H1 (cell line): ENCODE results near the gene GLRB. TPM values are rescaled to one million over a fixed set of nuclear protein-coding genes. Genes with fewer than 3 reads are reported as not detected.

Source experiments
- CTCF ChIA-PET: fragments of 300-600 bp; sonication (Branson Sonifier 250); formaldehyde crosslinking; loops from one replicate; lab custom pipeline; 2021; ENCODE audit not compliant: partially characterized antibody; lab: Charles Lee
- POLR2A ChIA-PET: fragments of 300-600 bp; sonication (Branson Sonifier 250); formaldehyde crosslinking; loops from one replicate; lab custom pipeline; 2021; ENCODE audit warnings: inconsistent platforms; ENCODE audit not compliant: partially characterized antibody; lab: Charles Lee
- DNase-seq, 2 experiments: peaks; one replicate each; pipeline versions ENCODE4 v3.0.0 to v3.0.0-alpha.2; 2010 to 2022; ENCODE audit warnings: low spot score in 2 of 2, low read depth in 1 of 2, mixed read lengths in 1 of 2
- FAIRE-seq: peaks from 2 replicates; lab custom pipeline; 2011; peaks lifted over from hg19 to GRCh38; lab: Jason Lieb, UNC
- H2AFZ ChIP-seq: 2 replicates; pipeline ENCODE4 v1.8.1; 2012; ENCODE audit warnings: low read length, inconsistent platforms
- H2AK5ac ChIP-seq: 2 replicates; pipeline ENCODE4 v1.6.1; 2013; ENCODE audit warnings: low read depth, low read length
- H2BK120ac ChIP-seq: replicated peaks from 2 replicates; pipeline ENCODE3; 2013; ENCODE audit warnings: low read depth, low read length, inconsistent platforms
- H2BK12ac ChIP-seq: 2 replicates; pipeline ENCODE4 v1.6.1; 2013; ENCODE audit warnings: low read depth, low read length
- H2BK15ac ChIP-seq: 2 replicates; pipeline ENCODE4 v1.6.1; 2013; ENCODE audit warnings: low read length
- H2BK20ac ChIP-seq: 2 replicates; pipeline ENCODE4 v1.6.1; 2013; ENCODE audit warnings: low read length
- H2BK5ac ChIP-seq: 2 replicates; pipeline ENCODE4 v1.6.1; 2013; ENCODE audit warnings: low read depth, low read length
- H3K14ac ChIP-seq: 2 replicates; pipeline ENCODE4 v1.6.1; 2013; ENCODE audit warnings: inconsistent platforms; ENCODE audit not compliant: insufficient read length
- H3K18ac ChIP-seq: 2 replicates; pipeline ENCODE4 v1.6.1; 2013; ENCODE audit warnings: low read length; ENCODE audit errors: extremely low read depth
- H3K23ac ChIP-seq: 2 replicates; pipeline ENCODE4 v1.6.1; 2013; ENCODE audit warnings: inconsistent platforms; ENCODE audit not compliant: insufficient read length
- H3K23me2 ChIP-seq: 2 replicates; pipeline ENCODE4 v1.6.1; 2013; ENCODE audit warnings: low read depth, low read length
- H3K27ac ChIP-seq: 2 replicates; pipeline ENCODE4 v1.6.1; 2011; ENCODE audit warnings: low read depth, low read length, inconsistent platforms
- H3K27me3 ChIP-seq, 4 experiments: replicated peaks in 1 of 4; 1 replicate in 1 of 4; 2 replicates in 3 of 4; pipeline versions ENCODE4 v1.6.1 to v1.8.1; 2011 to 2013; ENCODE audit warnings: low read length in 3 of 4, mild to moderate bottlenecking in 3 of 4, inconsistent platforms in 2 of 4, mixed read lengths in 2 of 4, moderate library complexity in 1 of 4; ENCODE audit not compliant: control insufficient read depth in 3 of 4, insufficient read depth in 3 of 4; ENCODE audit errors: extremely low read depth in 1 of 4
- H3K36me3 ChIP-seq, 4 experiments: 2 replicates each; pipeline versions ENCODE4 v1.6.1 to v1.8.1; 2011 to 2013; ENCODE audit warnings: mild to moderate bottlenecking in 4 of 4, low read length in 3 of 4, moderate library complexity in 2 of 4, control low read depth in 1 of 4, inconsistent platforms in 1 of 4; ENCODE audit not compliant: insufficient read depth in 4 of 4, control insufficient read depth in 2 of 4
- H3K4ac ChIP-seq: replicated peaks from 2 replicates; pipeline ENCODE3; 2013; ENCODE audit warnings: low read length, low read depth, mixed read lengths, inconsistent platforms; ENCODE audit not compliant: insufficient read length
- H3K4me1 ChIP-seq, 4 experiments: replicated peaks in 1 of 4; 1 replicate in 1 of 4; 2 replicates in 3 of 4; pipeline versions ENCODE4 v1.6.1 to v1.8.1; 2011 to 2013; ENCODE audit warnings: low read length in 3 of 4, inconsistent platforms in 2 of 4, mixed read lengths in 1 of 4; ENCODE audit not compliant: insufficient read depth in 4 of 4, control insufficient read depth in 3 of 4
- H3K4me2 ChIP-seq, 2 experiments: 2 replicates each; pipeline versions ENCODE4 v1.6.1 to v1.8.1; 2011 to 2013; ENCODE audit warnings: low read depth in 2 of 2, low read length in 2 of 2, control low read depth in 1 of 2, inconsistent platforms in 1 of 2, mild to moderate bottlenecking in 1 of 2; ENCODE audit not compliant: insufficient read depth in 1 of 2
- H3K4me3 ChIP-seq, 4 experiments: fragments of 200-600, 300-600 bp in 1 of 4; sonication (generic), shearing (Covaris generic), sonication (Bioruptor Twin) in 1 of 4; 2 replicates each; pipeline versions ENCODE4 v1.5.1 to v1.8.1; 2011 to 2016; ENCODE audit warnings: low read length in 4 of 4, low read depth in 3 of 4, control low read depth in 2 of 4, inconsistent platforms in 2 of 4, mild to moderate bottlenecking in 2 of 4, mixed read lengths in 1 of 4, moderate library complexity in 1 of 4; ENCODE audit not compliant: insufficient read depth in 2 of 4; ENCODE audit errors: extremely low read depth in 1 of 4
- H3K56ac ChIP-seq: replicated peaks from 2 replicates; pipeline ENCODE3; 2013; ENCODE audit warnings: low read depth, mild to moderate bottlenecking, mixed read lengths, low read length, inconsistent platforms; ENCODE audit not compliant: insufficient read length
- H3K79me1 ChIP-seq: 2 replicates; pipeline ENCODE4 v1.6.1; 2013; ENCODE audit warnings: low read depth, low read length, control low read depth
- H3K79me2 ChIP-seq, 2 experiments: 2 replicates each; pipeline versions ENCODE4 v1.6.1 to v1.8.1; 2012 to 2013; ENCODE audit warnings: low read length in 2 of 2, mild to moderate bottlenecking in 2 of 2, inconsistent platforms in 1 of 2; ENCODE audit not compliant: insufficient read depth in 2 of 2, control insufficient read depth in 1 of 2
- H3K9ac ChIP-seq, 4 experiments: replicated peaks in 1 of 4; 1 replicate in 1 of 4; 2 replicates in 3 of 4; pipeline versions ENCODE4 v1.6.1 to v1.8.1; 2011 to 2013; ENCODE audit warnings: low read depth in 3 of 4, low read length in 3 of 4, control low read depth in 2 of 4, mild to moderate bottlenecking in 2 of 4, moderate library complexity in 2 of 4, inconsistent platforms in 1 of 4; ENCODE audit errors: extremely low read depth in 1 of 4
- H3K9me3 ChIP-seq, 2 experiments: 2 replicates each; pipeline versions ENCODE4 v1.6.1 to v1.8.1; 2012 to 2013; ENCODE audit warnings: mild to moderate bottlenecking in 2 of 2, moderate library complexity in 2 of 2, control low read depth in 1 of 2, inconsistent platforms in 1 of 2, low read depth in 1 of 2, low read length in 1 of 2, mixed read lengths in 1 of 2; ENCODE audit not compliant: insufficient read depth in 2 of 2
- H4K20me1 ChIP-seq, 2 experiments: replicated peaks in 1 of 2; 2 replicates each; pipeline versions ENCODE3 to v1.8.1; 2011 to 2013; ENCODE audit warnings: inconsistent platforms in 2 of 2, low read length in 2 of 2, mild to moderate bottlenecking in 1 of 2; ENCODE audit not compliant: insufficient read depth in 2 of 2, control insufficient read depth in 1 of 2
- H4K5ac ChIP-seq: 2 replicates; pipeline ENCODE4 v1.6.1; 2013; ENCODE audit warnings: low read length, low read depth, mixed read lengths, inconsistent platforms; ENCODE audit not compliant: insufficient read length
- H4K8ac ChIP-seq: 2 replicates; pipeline ENCODE4 v1.8.0; 2013; ENCODE audit warnings: mild to moderate bottlenecking, moderate library complexity, low read length, inconsistent platforms; ENCODE audit not compliant: insufficient read depth; ENCODE audit errors: extremely low read depth
- H4K91ac ChIP-seq: replicated peaks from 2 replicates; pipeline ENCODE3; 2013; ENCODE audit warnings: low read length, mixed read lengths, inconsistent platforms; ENCODE audit not compliant: insufficient read length
- CTCF ChIP-seq, 3 experiments: IDR thresholded peaks; 1 replicate in 2 of 3; 2 replicates in 1 of 3; pipeline versions ENCODE4 v1.5.1 to v1.6.1; 2011; ENCODE audit warnings: low read length in 3 of 3, mild to moderate bottlenecking in 3 of 3, inconsistent platforms in 2 of 3, low read depth in 1 of 3, moderate library complexity in 1 of 3; ENCODE audit not compliant: insufficient read depth in 1 of 3; ENCODE audit errors: control extremely low read depth in 1 of 3
- RAD21 ChIP-seq, 2 experiments: IDR thresholded peaks in 1 of 2; conservative IDR thresholded peaks in 1 of 2; 2 replicates each; pipeline ENCODE4 v1.6.1; 2011; ENCODE audit warnings: low read depth in 2 of 2, low read length in 2 of 2, improper control_type of control experiment in 1 of 2, inconsistent platforms in 1 of 2, mild to moderate bottlenecking in 1 of 2, moderate library complexity in 1 of 2
- RFX5 ChIP-seq: IDR thresholded peaks from 2 replicates; pipeline ENCODE4 v1.6.1; 2011; ENCODE audit warnings: low read depth, low read length, improper control_type of control experiment, borderline replicate concordance
- polyA plus RNA-seq, 7 experiments: library from polyadenylated mRNA; depleted of rRNA in 3 of 7; stranded (reverse) in 5 of 7; unstranded in 2 of 7; fragments of >200 nt in 5 of 7; fragments of 200-250 nt in 2 of 7; gene quantifications; 1 replicate in 5 of 7; 2 replicates in 1 of 7; 4 replicates in 1 of 7; pipeline versions ENCODE4 v1.2.1 to v1.2.3, GENCODE V29; 2011 to 2013; ENCODE audit warnings: missing spikeins in 2 of 7, mixed read lengths in 2 of 7
- total RNA-seq: library from RNA; stranded (reverse); fragmentation: NEBNext Ultra II Directional; extraction: Animal tissue kit (Norgen Biotek cat#: 25700); gene quantifications from 2 replicates; pipeline ENCODE4 v1.2.1, GENCODE V29; 2021

Gene GLRB
- total and polyA plus RNA-seq, 2 of the 8 experiments (the other 6 are each of a cell fraction or from before 2014, with no cell fraction given), result 0.33 to 1.1 TPM

GRCh38 chr4:157128395-157128794 lies 52.4 kb downstream of the GLRB start:
- Histone ChIP-seq H2BK15ac (no peak overlapping the region), H4K20me1 (no peaks in the 10 kb centered on the region), H2BK12ac (no peak overlapping the region), H3K4me2 (no peak overlapping the region), H4K91ac (no peak overlapping the region), H3K9ac (no peak overlapping the region), H2BK120ac (no peak overlapping the region), H3K14ac (no peak overlapping the region), H3K79me2 (no peaks in the 10 kb centered on the region), H3K4me1 (no peaks in the 10 kb centered on the region), H3K9me3 (no peaks in the 10 kb centered on the region), H4K5ac (no peak overlapping the region), H2AFZ (no peak overlapping the region), H4K8ac (no peak overlapping the region), H3K4ac (no peak overlapping the region), H3K56ac (no peak overlapping the region), H3K4me3 (no peak overlapping the region), H3K18ac (no peak overlapping the region), H3K36me3 (no peaks in the 10 kb centered on the region), H2BK20ac (no peak overlapping the region), H3K27me3 (no peaks in the 10 kb centered on the region), H3K23me2 (no peaks in the 10 kb centered on the region), H3K23ac (no peak overlapping the region), H3K27ac (no peak overlapping the region), H3K79me1 (no peaks in the 10 kb centered on the region), H2AK5ac (no peak overlapping the region), H2BK5ac (no peak overlapping the region)
- FAIRE-seq, result no peak
- ChIA-PET CTCF (interaction anchor here (1.1 kb wide), 1 partner anchor 25 kb away, joined by 3 read pairs; no protein-coding TSS in a partner anchor), POLR2A (no interaction called here)
- no peak for DNase-seq
- TF ChIP-seq CTCF (IDR thresholded peaks at IDR 0.05; ENCODE audit: control extremely low read depth in 1 of 3, insufficient read depth in 1 of 3, low read depth in 1 of 3, low read length in 3 of 3) (peak in 1 of 3 experiments; percentile 20; a peak in 1 of 4 replicates), RFX5 (no peak), RAD21 (IDR thresholded peaks at IDR 0.05 in 1 of 2, conservative IDR thresholded peaks at IDR 0.05 in 1 of 2; ENCODE audit: low read depth in 2 of 2, low read length in 2 of 2) (peak; percentile 52 to 57)
